Ovary (tissue), 9 donors: ENCODE measurements around the gene CTCF. TPM values are rescaled to one million over a fixed set of nuclear protein-coding genes. Genes with fewer than 3 reads are reported as not detected.

Experiments
- DNase-seq, 5 donors: peaks; one replicate each; pipeline ENCODE4 v3.0.0-alpha.2; 2019 to 2020
- H3K27ac ChIP-seq, 2 donors: fragments of 200-600 bp; one replicate each; pipeline versions ENCODE4 v1.5.1 to v1.8.0; 2019 to 2022
- H3K27me3 ChIP-seq: fragments of 200-600 bp; one replicate; pipeline ENCODE4 v1.8.0; 2022
- H3K36me3 ChIP-seq: fragments of 200-600 bp; sonication (generic); one replicate; pipeline ENCODE4 v1.5.1; 2019
- H3K4me1 ChIP-seq: one replicate; pipeline ENCODE4 v1.8.1; 2013; ENCODE audit warnings: mild to moderate bottlenecking, moderate library complexity; ENCODE audit not compliant: insufficient read depth
- H3K4me3 ChIP-seq: fragments of 200-600 bp; sonication (generic); one replicate; pipeline ENCODE4 v1.5.1; 2017
- H3K9me3 ChIP-seq, 2 donors: fragments of 200-600 bp in 1 of 2; sonication (generic) in 1 of 2; one replicate each; pipeline versions ENCODE4 v1.5.1 to v1.8.1; 2013 to 2019; ENCODE audit warnings: mild to moderate bottlenecking in 1 of 2, moderate library complexity in 1 of 2
- CTCF ChIP-seq, 3 donors: fragments of 450-650 bp in 2 of 3; fragments of 200-600 bp in 1 of 3; IDR thresholded peaks; one replicate each; pipeline versions ENCODE4 v1.5.1 to v1.8.0; 2016 to 2022; ENCODE audit warnings: antibody characterized with exemption in 3 of 3, mild to moderate bottlenecking in 1 of 3
- EP300 ChIP-seq: sonication (generic); formaldehyde crosslinking; IDR thresholded peaks from one replicate; pipeline ENCODE4 v1.6.1; 2017; ENCODE audit warnings: antibody characterized with exemption
- POLR2A ChIP-seq: fragments of 450-650 bp; IDR thresholded peaks from one replicate; pipeline ENCODE4 v1.6.1; 2017; ENCODE audit warnings: antibody characterized with exemption, mild to moderate bottlenecking, moderate library complexity
- WGBS, 3 donors: extraction: QIAGEN DNeasy Blood & Tissue Kit in 1 of 3; methylation state at CpG; one replicate each; pipeline versions ENCODE4 v1.1.5 to v1.1.7; 2013 to 2017; 5-methylcytosine and 5-hydroxymethylcytosine counted together
- intact Hi-C, 4 donors: fragments of 100-400 bp; cut with DNase I; formaldehyde crosslinking; loops; one replicate each; pipeline versions ENCODE4 v1.11.0 to v1.15.1; 2022 to 2023
- polyA plus RNA-seq, 2 donors: library from polyadenylated mRNA; stranded (reverse); fragments of 200-250 nt in 1 of 2; fragments of 350-450 nt in 1 of 2; fragmentation: Illumina TruSeq in 1 of 2; extraction: RNeasy Lipid Tissue Mini Kit (QIAGEN cat#74804) in 1 of 2; gene quantifications; one replicate each; pipeline ENCODE4 v1.2.3, GENCODE V29; 2013 to 2014
- total RNA-seq, 7 donors: library from RNA; depleted of rRNA in 2 of 7; stranded (reverse); fragments of >200 nt in 2 of 7; fragmentation: NEBNext Ultra II Directional in 3 of 7; extraction: Animal tissue kit (Norgen Biotek cat#: 25700) in 3 of 7; gene quantifications; one replicate each; pipeline versions ENCODE4 v1.1.0 to v1.2.4, GENCODE V29; 2016 to 2023
- donor health status: DM: no; HTN: no; CAD: no; lungs with moderate emphysema.
- donor health status: DM: no; HTN: no; CAD: no.
- donor health status: Bipolar disorder and iron deficiency.
- donor health status: DM: yes; HTN: yes; CAD: no.
- donor health status: DM: no; HTN: no; CAD: no.
- donor health status: DM: yes; HTN: yes; CAD: no.

Gene CTCF
- total and polyA plus RNA-seq, 9 donors = 21.0 to 48.4 (median 42.2) TPM

GRCh38 chr16:67632415-67633172, 70.3 kb downstream of the CTCF start:
- no peaks in the 10 kb centered on the region for H3K36me3 ChIP-seq
- no peak overlapping the region for H3K4me3 ChIP-seq
- intact Hi-C loops = no loop called here
- no peaks in the 10 kb centered on the region for H3K27me3 ChIP-seq
- no peaks in the 10 kb centered on the region for H3K9me3 ChIP-seq
- no peak for TF ChIP-seq CTCF (IDR thresholded peaks at IDR 0.05)
- TF ChIP-seq EP300 = no peak
- no peak for TF ChIP-seq POLR2A
- peak in 2 of 5 donors; percentile 43 to 59 for DNase-seq
- H3K4me1 ChIP-seq = no peaks in the 10 kb centered on the region
- WGBS, 3 donors = 37 to 46% (median 39%) methylated on average over 7 of the region's 7 CpGs
- H3K27ac ChIP-seq = no peak overlapping the region

- TF ChIP-seq EP300 (no peak), POLR2A (no peak), CTCF (IDR thresholded peaks at IDR 0.05) (no peak)
- intact Hi-C loops = no loop called here
- Histone ChIP-seq H3K4me1 (no peaks in the 10 kb centered on the region), H3K27me3 (no peaks in the 10 kb centered on the region), H3K27ac (no peak overlapping the region), H3K9me3 (no peaks in the 10 kb centered on the region), H3K36me3 (no peaks in the 10 kb centered on the region), H3K4me3 (no peak overlapping the region)
- DNase-seq = no peak
- 80 to 89% (median 88%) methylated on average over 8 of the region's 8 CpGs for WGBS, 3 donors
These were observed 74.4 kb downstream of the CTCF start for GRCh38 chr16:67636713-67637112.

- no peak overlapping the region for H3K4me3 ChIP-seq
- 86 to 89% (median 87%) methylated on average over 12 of the region's 12 CpGs for WGBS, 3 donors
- no peaks in the 10 kb centered on the region for H3K36me3 ChIP-seq
- H3K9me3 ChIP-seq = no peaks in the 10 kb centered on the region
- DNase-seq = no peak
- no peaks in the 10 kb centered on the region for H3K4me1 ChIP-seq
- H3K27ac ChIP-seq = no peak overlapping the region
- intact Hi-C loops = no loop called here
- TF ChIP-seq CTCF (IDR thresholded peaks at IDR 0.05) = no peak
- TF ChIP-seq POLR2A = no peak
- no peak for TF ChIP-seq EP300
- H3K27me3 ChIP-seq = no peaks in the 10 kb centered on the region
These were observed 75.3 kb downstream of the CTCF start for GRCh38 chr16:67637625-67638024.

- 49 to 53% (median 52%) methylated on average over 10 of the region's 10 CpGs for WGBS, 3 donors
- Histone ChIP-seq H3K4me1 (no peaks in the 10 kb centered on the region), H3K27ac (no peak overlapping the region), H3K27me3 (no peaks in the 10 kb centered on the region), H3K9me3 (no peaks in the 10 kb centered on the region), H3K36me3 (no peaks in the 10 kb centered on the region), H3K4me3 (no peak overlapping the region)
- TF ChIP-seq EP300 (no peak), CTCF (IDR thresholded peaks at IDR 0.05) (no peak), POLR2A (no peak)
- DNase-seq = peak in 1 of 5 donors; percentile 43
- intact Hi-C loops = loop anchor here in 3 of 4 donors (5.0 to 10.0 kb wide), 3 partner anchors 80 to 97 kb away; partner anchors contain the start of gene CTCF (in 1 of the 3)
These were observed 79.7 kb downstream of the CTCF start for GRCh38 chr16:67641779-67642708.
